GM10266 (cell line): Measurements from ENCODE around the gene MTHFR.

Experiments used
- DNase-seq: peaks from one replicate; pipeline ENCODE4 v3.0.0; 2012; ENCODE audit errors: extremely low spot score
- TF ChIP-seq, protein P1 (sequence below): IDR thresholded peaks from 2 replicates; pipeline ENCODE4 v1.5.1; 2012; ENCODE audit warnings: mild to moderate bottlenecking, low read depth; ENCODE audit not compliant: control insufficient read depth, insufficient read depth; ENCODE audit errors: missing control alignments

Gene MTHFR

DNA sequence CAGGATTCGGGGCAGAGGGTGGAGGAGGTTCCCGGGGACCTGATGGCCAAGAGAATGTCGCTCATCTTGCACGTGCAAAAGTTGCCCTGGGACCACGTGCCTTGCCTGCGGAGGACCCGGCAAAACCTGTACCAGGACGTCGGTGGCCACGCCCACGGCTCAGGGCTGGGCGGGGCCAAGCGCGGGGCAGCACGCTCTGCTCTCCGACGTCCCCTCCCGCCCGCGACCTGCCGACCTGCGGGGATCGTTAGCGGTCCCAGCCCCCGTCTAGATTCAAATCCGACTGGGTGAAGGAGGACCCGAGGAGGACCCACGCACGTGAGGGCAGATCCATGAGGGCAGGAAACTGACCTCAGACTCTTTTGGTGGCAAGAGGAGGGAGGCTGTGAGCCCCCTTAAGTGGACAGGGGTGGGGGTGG lies 43.8 kb downstream of the MTHFR start, which contains the start of gene C1orf167:
C1orf167 (plus strand) TSS at position 206 of the 419 bp plus-strand sequence. CDS start 2,208 bp downstream, outside the sequence.
- no peak for DNase-seq
- TF ChIP-seq, protein P1, sequence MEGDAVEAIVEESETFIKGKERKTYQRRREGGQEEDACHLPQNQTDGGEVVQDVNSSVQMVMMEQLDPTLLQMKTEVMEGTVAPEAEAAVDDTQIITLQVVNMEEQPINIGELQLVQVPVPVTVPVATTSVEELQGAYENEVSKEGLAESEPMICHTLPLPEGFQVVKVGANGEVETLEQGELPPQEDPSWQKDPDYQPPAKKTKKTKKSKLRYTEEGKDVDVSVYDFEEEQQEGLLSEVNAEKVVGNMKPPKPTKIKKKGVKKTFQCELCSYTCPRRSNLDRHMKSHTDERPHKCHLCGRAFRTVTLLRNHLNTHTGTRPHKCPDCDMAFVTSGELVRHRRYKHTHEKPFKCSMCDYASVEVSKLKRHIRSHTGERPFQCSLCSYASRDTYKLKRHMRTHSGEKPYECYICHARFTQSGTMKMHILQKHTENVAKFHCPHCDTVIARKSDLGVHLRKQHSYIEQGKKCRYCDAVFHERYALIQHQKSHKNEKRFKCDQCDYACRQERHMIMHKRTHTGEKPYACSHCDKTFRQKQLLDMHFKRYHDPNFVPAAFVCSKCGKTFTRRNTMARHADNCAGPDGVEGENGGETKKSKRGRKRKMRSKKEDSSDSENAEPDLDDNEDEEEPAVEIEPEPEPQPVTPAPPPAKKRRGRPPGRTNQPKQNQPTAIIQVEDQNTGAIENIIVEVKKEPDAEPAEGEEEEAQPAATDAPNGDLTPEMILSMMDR = no peak

- TF ChIP-seq, protein P1 = no peak
- no peak for DNase-seq
Observed at GRCh38 chr1:11761285-11761684, 44.5 kb downstream of the MTHFR start.

DNA sequence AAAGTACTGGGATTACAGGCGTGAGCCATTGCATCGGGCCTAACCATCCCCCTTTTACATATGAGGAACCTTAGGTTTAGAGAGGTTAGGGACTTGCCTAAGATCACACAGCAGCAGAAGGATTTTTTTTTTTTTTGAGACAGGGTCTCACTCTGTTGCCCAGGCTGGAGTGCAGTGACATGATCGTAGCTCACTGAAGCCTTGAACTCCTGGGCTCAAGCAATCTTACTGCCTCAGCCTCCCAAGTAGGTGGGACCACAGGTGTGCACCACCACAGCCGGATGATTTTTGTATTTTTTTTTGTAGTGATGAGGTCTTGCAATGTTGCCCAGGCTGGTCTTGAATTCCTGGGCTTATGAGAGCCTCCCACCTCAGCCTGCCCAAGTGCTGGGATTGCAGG lies 46.0 kb downstream of the MTHFR start:
- TF ChIP-seq, protein P1 = no peak
- DNase-seq = no peak

GRCh38 chr1:11757047-11757446 lies 48.7 kb downstream of the MTHFR start:
- no peak for DNase-seq
- TF ChIP-seq, protein P1 = no peak

DNA sequence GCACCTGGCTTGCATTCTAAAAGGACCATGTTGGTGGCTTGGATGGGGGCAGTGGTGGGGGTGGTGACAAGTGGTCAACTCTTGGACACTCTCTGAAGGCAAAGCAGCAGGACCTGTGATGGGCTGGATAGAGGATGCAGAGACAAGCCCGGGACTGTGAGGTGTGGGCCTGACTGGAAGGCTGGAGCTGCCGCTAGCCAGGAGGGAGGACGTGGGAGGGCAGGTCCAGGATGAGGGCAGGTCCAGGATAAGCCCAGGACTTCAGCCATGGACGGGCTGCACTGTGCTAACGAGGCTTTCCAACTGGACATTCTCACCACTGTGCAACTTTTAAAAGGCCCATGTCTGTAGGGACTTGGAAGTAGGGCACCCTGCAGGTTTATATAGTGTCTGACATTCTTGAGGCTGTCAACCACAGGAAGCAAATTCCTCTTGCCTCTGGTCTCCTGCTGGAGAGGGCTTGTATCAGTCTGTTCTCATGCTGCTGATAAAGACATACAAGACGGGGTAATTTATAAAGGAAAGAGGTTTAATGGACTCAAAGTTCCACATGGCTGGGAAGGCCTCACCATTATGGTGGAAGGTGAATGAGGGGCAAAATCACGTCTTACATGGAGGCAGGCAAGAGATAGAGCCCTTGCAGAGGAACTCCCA lies 52.1 kb downstream of the MTHFR start:
- no peak for DNase-seq
- TF ChIP-seq, protein P1 = no peak

DNA sequence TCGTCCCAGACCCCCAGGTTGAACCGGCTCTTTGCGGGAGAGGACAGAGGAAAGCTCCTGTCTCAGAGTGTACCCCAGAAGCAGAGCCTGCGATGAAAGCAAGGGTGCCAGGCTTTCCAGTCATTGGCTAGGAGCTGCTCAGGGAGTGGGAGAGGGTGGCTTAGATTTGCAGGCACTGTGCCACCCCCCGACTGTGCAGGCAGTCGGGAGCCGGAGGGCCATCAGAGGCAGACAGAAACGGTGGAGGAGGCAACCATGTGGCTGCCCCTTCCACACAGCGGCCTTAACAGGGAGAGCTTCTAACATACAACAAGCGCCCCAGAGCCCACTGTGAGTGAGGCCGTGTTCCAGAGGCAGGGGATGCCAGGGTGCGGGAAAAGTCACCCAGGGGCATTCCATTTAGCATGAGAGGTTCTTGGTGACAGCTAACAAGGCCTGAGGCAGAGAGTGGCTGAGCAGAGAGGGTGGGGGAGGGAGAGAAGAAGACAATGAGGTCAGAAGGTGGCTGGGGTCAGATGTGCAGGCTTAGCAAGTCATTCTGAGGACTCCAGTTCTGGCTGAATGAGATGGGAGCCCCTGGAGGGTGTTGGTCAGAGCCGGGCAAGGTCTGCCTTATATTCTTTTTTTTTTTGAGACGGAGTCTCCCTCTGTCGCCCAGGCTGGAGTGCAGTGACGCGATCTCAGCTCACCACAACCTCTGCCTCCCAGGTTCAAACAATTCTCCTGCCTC lies 53.2 kb downstream of the MTHFR start:
- TF ChIP-seq, protein P1 = no peak
- no peak for DNase-seq

- no peak for DNase-seq
- TF ChIP-seq, protein P1 = no peak
Observed at GRCh38 chr1:11751087-11751486, 54.7 kb downstream of the MTHFR start.
